Activated CD8-positive, alpha-beta T cell treated with anti-CD3 and anti-CD28 coated beads, Interleukin-2, amount 10 ng/mL, durations not matched to agents 7 days and 5 days (primary cell): Measurements from ENCODE around the gene CHD9. TPM values are rescaled to one million over a fixed set of nuclear protein-coding genes. Genes with fewer than 3 reads are reported as not detected.

Source experiments
- ATAC-seq: fragments of 150-1000 bp; cut with Tn5 transposase; one replicate; pipeline ENCODE4 v1.10.0; 2021; ENCODE audit warnings: moderate library complexity
- CTCF ChIA-PET: fragments of 350-600 bp; sonication (Branson Sonifier 250); formaldehyde crosslinking; loops from one replicate; lab custom pipeline; 2021; ENCODE audit warnings: antibody characterized with exemption; lab: Charles Lee
- POLR2A ChIA-PET: fragments of 350-600 bp; sonication (Branson Sonifier 250); formaldehyde crosslinking; loops from one replicate; lab custom pipeline; 2021; ENCODE audit warnings: antibody characterized with exemption; lab: Charles Lee
- DNase-seq: peaks from one replicate; pipeline ENCODE4 v3.0.0-alpha.2; 2020
- H3K27ac Mint-ChIP-seq: one replicate; pipeline ENCODE4 v1.8.0; 2021; ENCODE audit warnings: mild to moderate bottlenecking, mixed read lengths
- H3K27me3 Mint-ChIP-seq: one replicate; pipeline ENCODE4 v1.8.0; 2021; ENCODE audit warnings: low read depth, mixed read lengths
- H3K36me3 Mint-ChIP-seq: one replicate; pipeline ENCODE4 v1.8.0; 2021; ENCODE audit warnings: low read depth, mixed read lengths
- H3K4me1 Mint-ChIP-seq: one replicate; pipeline ENCODE4 v1.8.0; 2021; ENCODE audit warnings: low read depth, mixed read lengths
- H3K4me3 Mint-ChIP-seq: one replicate; pipeline ENCODE4 v1.8.0; 2021; ENCODE audit warnings: mild to moderate bottlenecking, mixed read lengths
- H3K9me3 Mint-ChIP-seq: one replicate; pipeline ENCODE4 v1.8.0; 2022; ENCODE audit warnings: mixed read lengths; ENCODE audit not compliant: insufficient read depth
- total RNA-seq, 2 experiments: library from RNA; stranded (reverse); gene quantifications; one replicate each; pipeline ENCODE4 v1.2.3, GENCODE V29; 2021

CHD9 gene
- total RNA-seq, 2 experiments from 2014 or later = 23.5 to 32.1 TPM

DNA sequence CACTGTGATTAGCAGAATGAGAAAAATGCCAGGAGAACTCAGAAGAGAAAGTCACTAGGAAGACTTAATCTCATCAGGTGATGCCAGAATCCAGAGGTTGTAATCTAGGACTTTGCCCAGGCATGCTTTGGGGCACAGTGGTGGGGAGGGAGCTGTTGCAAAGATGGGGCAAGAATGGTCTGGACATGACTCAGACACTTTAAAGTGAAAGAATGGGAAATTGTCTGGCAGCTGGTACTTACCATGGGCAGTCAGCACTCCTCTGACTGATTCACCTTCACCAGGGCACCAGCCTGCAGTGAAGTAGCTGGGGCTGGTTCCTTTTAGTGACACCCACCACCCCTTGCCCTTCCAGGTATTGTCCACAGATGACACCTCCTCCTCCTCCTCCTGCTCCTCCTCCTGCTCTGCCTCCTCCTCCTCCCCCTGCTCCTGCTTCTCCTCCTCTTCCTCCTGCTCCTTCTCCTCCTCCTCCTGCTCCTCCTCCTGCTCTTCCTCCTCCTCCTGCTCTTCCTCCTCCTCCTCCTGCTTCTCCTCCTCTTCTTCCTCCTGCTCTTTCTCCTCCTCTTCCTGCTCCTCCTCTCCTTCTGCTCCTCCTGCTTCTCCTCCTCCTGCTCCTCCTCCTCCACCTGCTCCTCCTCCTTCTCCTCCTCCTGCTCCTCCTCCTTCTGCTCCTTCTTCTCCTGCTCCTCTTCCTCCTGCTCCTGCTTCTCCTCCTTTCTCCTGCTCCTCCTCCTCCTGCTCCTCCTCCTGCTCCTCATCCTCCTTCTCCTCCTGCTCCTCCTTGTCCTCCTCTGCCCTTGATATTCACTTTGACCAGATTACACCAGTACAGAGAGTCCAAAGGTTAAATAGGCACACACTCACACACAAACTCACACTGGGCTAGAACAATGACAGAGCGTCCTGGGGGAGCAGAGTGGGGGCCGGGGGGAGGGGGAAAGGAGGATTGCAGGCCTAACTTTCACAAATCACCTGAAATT lies 2.0 kb upstream of the CHD9 start, which contains the start of gene CHD9NB:
Gene CHD9NB, minus strand, starts transcription at position 379 of the 983 bp plus-strand sequence. CDS start 8,739 bp downstream, outside the sequence.
- no peak within 1 kb of the TSS for H3K27ac Mint-ChIP-seq
- no peaks in the 10 kb centered on the region for H3K9me3 Mint-ChIP-seq
- no peaks in the 10 kb centered on the region for H3K36me3 Mint-ChIP-seq
- ChIA-PET POLR2A (no interaction called here), CTCF (interaction anchor here (0.6 to 4.2 kb wide), 3 partner anchors 77 to 231 kb away, joined by 3 to 24 read pairs (median 3); no protein-coding TSS in a partner anchor)
- DNase-seq (no peak), ATAC-seq (no peak)
- H3K4me3 Mint-ChIP-seq = peak within 1 kb of the TSS; percentile 4
- no peaks in the 10 kb centered on the region for H3K27me3 Mint-ChIP-seq
- peaks cover 36% of the 10 kb centered on the region for H3K4me1 Mint-ChIP-seq

DNA sequence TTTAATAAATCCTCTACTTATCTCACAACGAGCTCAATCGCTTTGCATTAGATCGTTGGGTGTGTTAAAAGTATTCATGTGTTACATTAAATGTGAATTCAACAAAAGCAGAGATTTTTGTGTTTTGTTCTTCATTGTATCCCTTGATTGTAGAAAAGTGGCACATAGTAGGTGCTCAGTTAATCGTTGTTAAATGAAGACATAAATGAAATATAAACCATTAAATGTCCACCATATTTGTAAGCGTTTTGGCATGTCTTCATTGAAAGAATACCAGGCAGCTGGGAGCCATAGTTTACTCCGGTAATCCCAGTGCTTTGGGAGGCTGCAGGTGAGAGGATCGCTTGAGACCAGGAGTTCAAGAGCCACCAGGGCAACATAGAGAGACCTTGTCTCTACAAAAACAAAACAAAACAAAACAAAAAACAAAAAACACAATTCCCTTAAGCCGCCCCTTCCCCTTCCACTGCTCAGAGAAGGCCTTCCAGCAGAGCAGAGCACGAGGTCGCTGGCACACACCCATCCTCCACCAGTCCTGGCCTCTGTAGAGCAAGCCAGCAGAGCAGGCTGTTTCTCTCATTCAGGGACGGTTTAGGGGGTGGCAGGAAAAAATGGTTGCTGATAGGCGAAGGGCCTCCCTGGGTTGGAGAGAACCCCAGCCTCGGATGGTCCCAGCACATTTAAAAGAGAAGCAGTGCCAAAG lies 673 bp upstream of the CHD9 start:
- CTCF ChIA-PET = interaction anchor here (0.6 to 4.2 kb wide), 19 partner anchors 10 to 459 kb away, joined by 3 to 29 read pairs (median 8); partner anchors contain the start of gene AKTIP
- H3K36me3 Mint-ChIP-seq = peaks cover 2% of the 10 kb centered on the region
- H3K27me3 Mint-ChIP-seq = no peaks in the 10 kb centered on the region
- POLR2A ChIA-PET = interaction anchor here (1.1 kb wide), 1 partner anchor 12 kb away, joined by 3 read pairs; no protein-coding TSS in a partner anchor
- DNase-seq (peak; percentile 48), ATAC-seq (peak; percentile 51)
- H3K9me3 Mint-ChIP-seq = no peaks in the 10 kb centered on the region
- peaks cover 46% of the 10 kb centered on the region for H3K4me1 Mint-ChIP-seq
- H3K4me3 Mint-ChIP-seq = peak overlapping the region; percentile 87
- peak overlapping the region; percentile 89 for H3K27ac Mint-ChIP-seq

DNA sequence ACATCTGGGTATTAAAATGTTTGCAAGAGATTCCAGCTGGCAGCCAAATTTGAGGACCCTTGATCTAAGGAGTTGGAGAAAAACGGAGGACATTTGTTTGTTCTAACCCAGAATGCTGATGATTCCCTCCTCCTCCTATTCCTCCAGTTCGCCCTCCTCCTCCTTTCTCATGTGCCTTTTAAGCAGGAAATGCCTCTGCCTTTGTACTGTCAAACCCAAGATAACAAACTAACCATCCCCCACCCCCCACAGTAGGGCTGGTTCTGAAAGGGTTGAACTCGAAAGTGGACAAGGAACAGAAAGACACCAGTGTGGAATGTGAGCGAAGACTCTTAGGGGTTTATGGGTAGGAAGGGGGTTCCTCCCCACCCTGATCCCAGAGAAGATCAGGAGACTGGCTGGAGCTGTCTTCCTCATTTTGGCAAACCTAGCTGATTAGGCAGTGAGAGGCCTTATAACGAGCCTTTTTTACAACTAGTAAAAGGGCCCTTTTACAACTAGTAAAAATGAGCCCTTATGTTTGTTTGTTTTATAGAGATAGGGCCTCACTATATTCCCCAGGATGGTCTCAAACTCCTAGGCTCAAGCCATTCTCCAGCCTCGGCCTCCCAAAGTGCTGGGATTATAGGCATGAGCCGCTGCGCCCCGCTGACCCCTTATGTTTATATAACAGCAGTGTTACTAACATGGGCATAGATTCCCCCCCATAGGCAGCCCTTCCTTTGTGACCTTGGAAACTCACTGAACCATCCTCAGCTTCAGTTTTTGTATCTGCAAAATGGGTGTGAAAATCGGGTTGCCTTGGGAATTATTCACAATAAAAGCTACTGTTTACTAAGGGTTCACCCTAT lies 975 bp downstream of the CHD9 start:
- peak overlapping the region; percentile 87 for H3K4me3 Mint-ChIP-seq
- no peak for ATAC-seq
- DNase-seq = peak; percentile 26
- ChIA-PET CTCF (interaction anchor here (0.6 to 4.2 kb wide), 33 partner anchors 8 to 463 kb away, joined by 3 to 29 read pairs (median 5); no protein-coding TSS in a partner anchor), POLR2A (interaction anchor here (1.1 kb wide), 1 partner anchor 10 kb away, joined by 3 read pairs; no protein-coding TSS in a partner anchor)
- H3K36me3 Mint-ChIP-seq = peaks cover 2% of the 10 kb centered on the region
- H3K27me3 Mint-ChIP-seq = no peaks in the 10 kb centered on the region
- H3K9me3 Mint-ChIP-seq = no peaks in the 10 kb centered on the region
- peak overlapping the region; percentile 89 for H3K27ac Mint-ChIP-seq
- H3K4me1 Mint-ChIP-seq = peaks cover 54% of the 10 kb centered on the region

DNA sequence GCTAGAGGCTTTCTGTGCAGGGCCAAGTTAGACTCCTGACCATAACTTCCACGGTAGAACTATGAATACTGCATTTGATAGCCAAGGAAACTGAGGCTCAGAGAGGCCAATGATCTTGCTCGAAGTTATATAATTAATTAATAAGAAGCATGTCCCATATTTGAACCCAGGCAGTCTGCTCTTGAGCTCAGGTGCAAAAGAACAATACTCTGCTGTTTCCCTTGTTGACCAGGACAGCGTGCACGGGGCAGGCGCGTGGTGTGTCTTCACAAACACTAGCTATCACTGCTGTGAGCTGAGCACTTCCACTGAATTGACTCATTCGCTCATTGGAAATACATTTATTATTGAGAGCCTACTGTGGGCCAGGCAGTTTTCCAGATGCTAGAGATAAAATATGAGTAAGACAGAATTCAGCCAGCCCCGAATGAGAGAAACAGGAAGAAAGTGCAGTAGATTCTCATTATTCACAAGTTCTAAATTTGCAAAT lies 1.6 kb downstream of the CHD9 start:
- ATAC-seq (no peak), DNase-seq (no peak)
- no peak overlapping the region for H3K27ac Mint-ChIP-seq
- no peaks in the 10 kb centered on the region for H3K27me3 Mint-ChIP-seq
- peaks cover 59% of the 10 kb centered on the region for H3K4me1 Mint-ChIP-seq
- H3K36me3 Mint-ChIP-seq = peaks cover 2% of the 10 kb centered on the region
- ChIA-PET POLR2A (interaction anchor here (0.8 kb wide), 1 partner anchor 42 kb away, joined by 3 read pairs; no protein-coding TSS in a partner anchor), CTCF (interaction anchor here (1.0 to 3.6 kb wide), 7 partner anchors 12 to 226 kb away, joined by 3 to 29 read pairs (median 16); no protein-coding TSS in a partner anchor)
- H3K4me3 Mint-ChIP-seq = peak overlapping the region; percentile 87
- H3K9me3 Mint-ChIP-seq = no peaks in the 10 kb centered on the region

DNA sequence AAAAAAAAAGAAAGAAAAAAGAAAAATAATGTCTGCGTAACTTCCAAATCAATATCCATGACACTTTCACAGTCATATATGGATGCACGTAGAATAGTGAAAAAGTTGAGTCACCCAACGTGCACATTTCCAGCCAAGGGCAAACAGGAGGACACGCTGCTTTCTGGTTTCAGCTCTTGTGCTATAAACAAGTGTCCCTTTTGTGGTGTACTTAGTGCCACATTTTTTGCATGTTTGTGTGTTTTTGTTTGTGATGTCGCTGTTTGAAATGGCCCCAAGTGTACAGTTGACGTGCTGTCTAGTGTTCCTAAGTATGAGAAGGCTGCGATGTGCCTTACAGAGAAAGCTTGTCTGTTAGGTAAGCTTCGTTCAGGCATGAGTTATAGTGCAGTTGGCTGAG lies 2.9 kb downstream of the CHD9 start:
- no peak overlapping the region for H3K4me3 Mint-ChIP-seq
- no peak overlapping the region for H3K27ac Mint-ChIP-seq
- POLR2A ChIA-PET = no interaction called here
- DNase-seq = no peak
- H3K27me3 Mint-ChIP-seq = no peaks in the 10 kb centered on the region
- H3K36me3 Mint-ChIP-seq = peaks cover 2% of the 10 kb centered on the region
- peaks cover 64% of the 10 kb centered on the region for H3K4me1 Mint-ChIP-seq
- no peak for ATAC-seq
- CTCF ChIA-PET = interaction anchor here (1.3 to 3.6 kb wide), 3 partner anchors 41 to 400 kb away, joined by 4 to 29 read pairs (median 4); no protein-coding TSS in a partner anchor
- H3K9me3 Mint-ChIP-seq = no peaks in the 10 kb centered on the region

DNA sequence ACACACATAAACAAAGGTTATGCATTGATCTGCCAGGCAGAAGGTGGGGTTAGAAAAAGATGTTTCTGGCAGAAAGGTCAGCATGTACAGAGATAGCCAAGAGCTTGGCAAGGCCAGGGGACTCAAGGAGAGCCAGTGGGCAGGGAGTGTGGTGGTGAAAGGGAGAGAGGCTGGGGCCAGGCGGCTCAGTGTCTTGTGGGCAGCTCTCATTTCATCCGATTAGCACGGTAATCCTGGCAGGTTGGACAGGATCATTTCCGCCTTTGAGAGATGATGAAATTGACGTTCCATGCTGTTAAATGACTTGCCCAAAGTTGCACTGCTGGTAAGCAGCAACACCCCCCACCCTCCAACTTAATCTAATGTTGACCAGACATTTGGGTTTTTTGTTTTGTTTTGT lies 3.6 kb downstream of the CHD9 start:
- ChIA-PET CTCF (interaction anchor here (1.3 to 1.6 kb wide), 2 partner anchors 102 to 399 kb away, joined by 4 read pairs; no protein-coding TSS in a partner anchor), POLR2A (no interaction called here)
- Mint-ChIP-seq H3K36me3 (peaks cover 2% of the 10 kb centered on the region), H3K27ac (no peak overlapping the region), H3K9me3 (no peaks in the 10 kb centered on the region), H3K4me1 (peaks cover 58% of the 10 kb centered on the region), H3K27me3 (no peaks in the 10 kb centered on the region), H3K4me3 (no peak overlapping the region)
- ATAC-seq (no peak), DNase-seq (no peak)

DNA sequence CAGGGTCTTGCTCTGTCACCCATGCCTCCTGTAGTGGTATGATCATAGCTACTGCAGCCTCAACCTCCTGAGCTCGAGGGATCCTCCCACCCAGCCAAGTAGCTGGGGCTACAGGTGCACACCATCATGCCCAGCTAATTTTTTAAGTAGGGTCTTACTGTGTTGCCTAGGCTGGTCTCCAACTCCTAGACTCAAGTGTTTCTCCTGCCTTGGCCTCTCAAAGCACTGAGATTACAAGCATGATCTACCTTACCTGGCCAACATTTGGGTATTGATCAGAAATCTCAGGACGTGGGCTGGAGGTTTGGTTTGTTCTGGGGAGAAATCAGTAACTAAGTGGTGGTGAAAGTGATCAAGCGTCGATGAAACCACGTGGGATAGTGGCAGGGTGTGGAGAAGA lies 4.1 kb downstream of the CHD9 start:
- peaks cover 58% of the 10 kb centered on the region for H3K4me1 Mint-ChIP-seq
- CTCF ChIA-PET = interaction anchor here (1.6 kb wide), 2 partner anchors 225 to 399 kb away, joined by 4 to 6 read pairs; no protein-coding TSS in a partner anchor
- no peak for DNase-seq
- no peaks in the 10 kb centered on the region for H3K9me3 Mint-ChIP-seq
- H3K27ac Mint-ChIP-seq = no peak overlapping the region
- no peak overlapping the region for H3K4me3 Mint-ChIP-seq
- peaks cover 2% of the 10 kb centered on the region for H3K36me3 Mint-ChIP-seq
- no peaks in the 10 kb centered on the region for H3K27me3 Mint-ChIP-seq
- POLR2A ChIA-PET = no interaction called here
- ATAC-seq = no peak

DNA sequence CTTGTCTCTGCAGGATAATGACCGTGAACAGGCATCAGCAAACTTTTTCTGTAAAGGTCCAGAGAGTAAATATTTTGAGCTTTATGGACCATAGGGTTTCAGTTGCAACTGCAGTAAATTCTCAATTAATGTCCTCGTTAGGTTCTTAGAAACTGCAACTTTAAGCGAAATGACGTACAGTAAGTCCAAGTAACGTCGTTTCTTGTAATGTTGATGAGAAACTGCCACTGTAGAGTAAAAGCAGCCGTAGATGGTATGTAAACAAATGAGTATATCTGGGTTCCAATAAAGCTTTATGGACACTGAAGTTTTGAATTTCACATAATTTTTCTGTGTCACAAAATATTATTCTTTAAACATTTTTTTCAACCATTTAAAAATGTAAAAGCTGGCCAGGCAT lies 4.9 kb downstream of the CHD9 start:
- POLR2A ChIA-PET = no interaction called here
- H3K4me1 Mint-ChIP-seq = peaks cover 59% of the 10 kb centered on the region

DNA sequence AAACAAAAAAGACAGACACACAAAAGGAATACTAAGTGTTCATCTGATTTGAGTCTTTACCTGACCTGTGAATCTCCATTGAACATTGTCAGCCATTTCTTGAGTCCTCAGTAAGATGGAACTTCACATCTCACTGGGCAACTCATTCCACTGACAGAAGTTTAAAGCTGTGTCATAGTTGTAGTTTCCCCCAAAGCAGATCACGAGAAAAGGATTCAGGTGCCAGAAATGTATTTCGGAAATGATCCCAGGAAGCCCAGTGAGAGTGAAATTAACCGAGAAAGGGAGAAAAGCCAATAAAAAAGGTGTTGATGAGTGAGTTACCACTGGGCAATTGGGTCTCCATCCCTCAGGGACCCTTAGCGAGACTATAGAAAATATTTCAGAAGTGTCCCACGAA lies 6.5 kb downstream of the CHD9 start:
- Mint-ChIP-seq H3K36me3 (peaks cover 8% of the 10 kb centered on the region), H3K4me3 (no peak overlapping the region), H3K27me3 (no peaks in the 10 kb centered on the region), H3K9me3 (no peaks in the 10 kb centered on the region), H3K4me1 (peaks cover 63% of the 10 kb centered on the region), H3K27ac (peak overlapping the region; percentile 79)
- CTCF ChIA-PET = interaction anchor here (0.8 to 1.5 kb wide), 3 partner anchors 38 to 98 kb away, joined by 3 to 5 read pairs (median 5); no protein-coding TSS in a partner anchor
- ATAC-seq (no peak), DNase-seq (no peak)
- POLR2A ChIA-PET = no interaction called here

More for the DNA sequence above, 4.9 kb downstream of the CHD9 start:
- Mint-ChIP-seq H3K4me3 (no peak overlapping the region), H3K27me3 (no peaks in the 10 kb centered on the region), H3K36me3 (peaks cover 4% of the 10 kb centered on the region), H3K27ac (no peak overlapping the region), H3K9me3 (no peaks in the 10 kb centered on the region)
- DNase-seq (no peak), ATAC-seq (no peak)
- CTCF ChIA-PET = interaction anchor here (1.2 to 1.6 kb wide), 2 partner anchors 149 to 224 kb away, joined by 3 to 6 read pairs; no protein-coding TSS in a partner anchor

DNA sequence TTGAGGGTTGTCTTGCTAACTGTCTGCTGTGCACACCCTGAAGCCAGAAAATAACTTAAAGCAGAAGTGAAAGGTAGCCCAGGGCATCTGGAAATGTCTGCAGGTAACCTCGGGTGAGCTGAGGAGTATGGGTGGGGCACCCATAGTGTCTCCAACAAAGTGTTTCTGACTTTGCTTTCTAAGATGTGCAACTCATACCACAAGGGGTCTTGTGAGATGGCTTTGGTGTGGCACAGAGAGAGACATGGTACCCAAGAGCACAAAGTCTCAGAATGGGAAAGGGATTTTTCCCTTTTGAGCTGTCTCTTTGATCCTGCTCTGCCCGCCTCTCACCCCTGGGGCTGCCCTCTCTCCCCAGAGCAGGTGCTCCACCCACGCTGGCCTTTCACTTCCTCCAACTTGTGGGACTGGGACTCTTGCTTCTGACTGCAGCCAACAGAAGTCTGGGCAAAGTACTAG lies 6.9 kb downstream of the CHD9 start:
- POLR2A ChIA-PET = no interaction called here
- DNase-seq (peak; percentile 40), ATAC-seq (peak; percentile 56)
- Mint-ChIP-seq H3K9me3 (no peaks in the 10 kb centered on the region), H3K27ac (peak overlapping the region; percentile 79), H3K4me1 (peaks cover 62% of the 10 kb centered on the region), H3K4me3 (peak overlapping the region; percentile 55), H3K36me3 (peaks cover 11% of the 10 kb centered on the region), H3K27me3 (no peaks in the 10 kb centered on the region)
- CTCF ChIA-PET = interaction anchor here (0.8 to 1.5 kb wide), 3 partner anchors 37 to 98 kb away, joined by 3 to 5 read pairs (median 5); no protein-coding TSS in a partner anchor
